Choroid plexus epithelial cell (primary cell): ENCODE results near the gene ASXL1.
A peak's percentile ranks its signal among the peaks of the same experiment; 100 is the strongest.

Experiments used
- DNase-seq: peaks from one replicate; pipeline ENCODE4 v3.0.0-alpha.2; 2010; ENCODE audit warnings: low read depth
- H3K4me3 ChIP-seq: 2 replicates; pipeline ENCODE4 v1.5.1; 2011; ENCODE audit warnings: low read depth, mild to moderate bottlenecking, control low read depth, low read length, moderate library complexity
- TF ChIP-seq, protein P1 (sequence below): conservative IDR thresholded peaks from 2 replicates; pipeline ENCODE4 v1.5.1; 2011; ENCODE audit warnings: low read depth, mild to moderate bottlenecking, control low read depth, inconsistent platforms, low read length, moderate library complexity

Gene ASXL1

DNA sequence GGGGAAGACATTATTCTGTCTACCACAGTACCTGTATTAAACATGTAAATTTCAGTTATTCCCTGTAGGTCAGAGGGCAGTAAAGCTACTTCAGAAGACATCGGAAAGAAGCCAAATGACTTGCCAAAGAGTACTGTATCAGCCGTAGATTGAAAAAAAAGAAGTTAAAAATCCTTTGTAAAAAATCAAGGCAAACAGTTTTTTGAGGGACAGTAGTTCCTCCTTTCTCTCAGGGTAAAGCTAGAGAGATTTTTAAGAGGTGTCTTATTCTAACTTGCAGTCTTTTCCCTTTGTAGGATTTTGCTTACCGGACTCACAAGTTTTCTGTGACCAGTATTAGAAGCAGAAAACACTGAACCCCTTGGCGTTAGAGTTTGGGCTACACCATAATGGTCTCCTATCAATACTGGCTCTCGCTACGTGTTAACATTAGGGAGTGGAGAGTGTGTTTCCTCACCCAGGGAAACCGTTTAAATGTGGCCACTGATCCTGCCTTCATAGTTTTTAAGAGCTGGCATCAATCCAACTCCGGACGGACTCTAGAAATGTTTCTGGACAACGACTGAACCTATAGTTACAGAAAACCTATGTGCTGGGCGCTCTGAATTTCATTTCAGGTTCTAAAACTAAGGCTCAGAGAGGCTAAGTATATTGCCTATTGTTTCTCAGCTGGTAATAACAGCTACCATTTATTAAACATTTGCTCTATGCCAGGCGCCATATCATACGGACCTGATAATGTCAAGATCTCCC, 1.3 kb upstream of the ASXL1 start:
- peak overlapping the region; percentile 90 for H3K4me3 ChIP-seq
- TF ChIP-seq, protein P1, sequence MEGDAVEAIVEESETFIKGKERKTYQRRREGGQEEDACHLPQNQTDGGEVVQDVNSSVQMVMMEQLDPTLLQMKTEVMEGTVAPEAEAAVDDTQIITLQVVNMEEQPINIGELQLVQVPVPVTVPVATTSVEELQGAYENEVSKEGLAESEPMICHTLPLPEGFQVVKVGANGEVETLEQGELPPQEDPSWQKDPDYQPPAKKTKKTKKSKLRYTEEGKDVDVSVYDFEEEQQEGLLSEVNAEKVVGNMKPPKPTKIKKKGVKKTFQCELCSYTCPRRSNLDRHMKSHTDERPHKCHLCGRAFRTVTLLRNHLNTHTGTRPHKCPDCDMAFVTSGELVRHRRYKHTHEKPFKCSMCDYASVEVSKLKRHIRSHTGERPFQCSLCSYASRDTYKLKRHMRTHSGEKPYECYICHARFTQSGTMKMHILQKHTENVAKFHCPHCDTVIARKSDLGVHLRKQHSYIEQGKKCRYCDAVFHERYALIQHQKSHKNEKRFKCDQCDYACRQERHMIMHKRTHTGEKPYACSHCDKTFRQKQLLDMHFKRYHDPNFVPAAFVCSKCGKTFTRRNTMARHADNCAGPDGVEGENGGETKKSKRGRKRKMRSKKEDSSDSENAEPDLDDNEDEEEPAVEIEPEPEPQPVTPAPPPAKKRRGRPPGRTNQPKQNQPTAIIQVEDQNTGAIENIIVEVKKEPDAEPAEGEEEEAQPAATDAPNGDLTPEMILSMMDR, result no peak
- peak; percentile 31 for DNase-seq

DNA sequence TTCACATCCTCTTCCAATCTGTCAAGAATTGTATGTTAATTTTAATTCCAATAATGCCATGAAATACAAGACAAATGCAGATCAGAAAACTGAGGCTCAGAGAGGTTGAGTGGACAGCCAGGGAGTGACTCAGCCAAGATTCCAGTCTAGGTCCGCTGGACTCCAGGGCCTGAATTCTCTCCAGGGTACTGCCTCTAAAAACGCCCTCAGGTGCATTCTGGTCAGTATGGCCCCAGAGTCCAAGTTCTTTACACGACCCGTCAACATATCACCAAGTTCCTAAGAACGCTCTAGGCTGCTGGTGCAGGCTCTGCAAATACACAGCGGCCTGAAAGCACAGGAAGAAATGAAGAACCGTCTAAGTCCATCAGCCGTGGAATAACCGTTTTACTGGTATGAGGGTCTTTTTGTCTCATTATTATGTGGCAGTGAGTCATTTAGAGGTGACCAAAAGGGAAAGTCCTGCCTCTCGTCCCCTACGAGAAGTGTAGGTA, 709 bp upstream of the ASXL1 start:
- peak; percentile 64 for DNase-seq
- H3K4me3 ChIP-seq, result peak overlapping the region; percentile 90
- TF ChIP-seq, protein P1, result no peak

DNA sequence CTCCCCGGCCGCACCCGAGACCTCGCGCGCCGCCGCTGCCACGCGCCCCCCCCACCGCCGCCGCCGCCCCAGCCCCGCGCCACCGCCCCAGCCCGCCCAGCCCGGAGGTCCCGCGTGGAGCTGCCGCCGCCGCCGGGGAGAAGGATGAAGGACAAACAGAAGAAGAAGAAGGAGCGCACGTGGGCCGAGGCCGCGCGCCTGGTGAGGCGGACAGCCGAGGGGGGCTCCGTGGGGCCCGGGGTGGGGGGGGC, 426 bp downstream of the ASXL1 start:
- TF ChIP-seq, protein P1, result no peak
- H3K4me3 ChIP-seq, result peak overlapping the region; percentile 90
- DNase-seq, result no peak

DNA sequence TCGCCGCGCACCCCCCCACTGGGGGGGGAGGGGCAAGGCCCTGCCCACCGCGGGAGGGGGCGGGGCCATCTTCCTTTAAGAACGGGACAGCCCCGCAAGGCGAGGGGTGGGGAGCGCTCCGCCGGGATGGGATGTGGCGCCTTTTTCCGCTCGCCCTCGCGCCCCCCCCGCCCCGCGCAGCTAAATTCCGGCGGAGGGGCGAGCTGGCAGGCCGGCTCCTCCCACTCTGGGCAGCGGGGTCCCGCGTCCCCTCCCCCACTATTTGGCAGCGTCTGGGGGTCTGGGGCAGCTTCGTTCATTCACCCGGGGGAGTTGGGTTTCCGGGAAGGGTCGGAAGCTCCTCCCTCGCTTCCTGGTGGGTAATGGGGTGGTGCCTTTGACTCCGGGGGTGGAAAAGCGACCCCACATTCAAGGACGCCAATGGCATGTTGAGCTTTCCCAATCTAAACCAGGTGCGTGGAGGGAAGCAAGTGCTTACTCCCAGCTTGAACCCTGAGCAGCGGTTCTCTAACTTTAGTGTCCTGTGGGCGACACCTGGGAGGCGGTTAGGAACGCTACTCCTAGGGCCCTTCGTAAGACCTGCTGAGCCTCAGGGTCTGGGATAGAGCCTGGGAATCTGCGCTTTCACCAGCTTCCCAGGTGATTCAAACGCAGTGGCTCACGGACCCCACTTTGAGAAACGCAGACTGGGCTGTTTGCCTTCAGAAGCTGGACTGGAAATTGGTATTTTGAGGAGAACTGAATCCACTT, 927 bp downstream of the ASXL1 start:
- H3K4me3 ChIP-seq, result peak overlapping the region; percentile 90
- TF ChIP-seq, protein P1, result no peak
- peak; percentile 60 for DNase-seq

DNA sequence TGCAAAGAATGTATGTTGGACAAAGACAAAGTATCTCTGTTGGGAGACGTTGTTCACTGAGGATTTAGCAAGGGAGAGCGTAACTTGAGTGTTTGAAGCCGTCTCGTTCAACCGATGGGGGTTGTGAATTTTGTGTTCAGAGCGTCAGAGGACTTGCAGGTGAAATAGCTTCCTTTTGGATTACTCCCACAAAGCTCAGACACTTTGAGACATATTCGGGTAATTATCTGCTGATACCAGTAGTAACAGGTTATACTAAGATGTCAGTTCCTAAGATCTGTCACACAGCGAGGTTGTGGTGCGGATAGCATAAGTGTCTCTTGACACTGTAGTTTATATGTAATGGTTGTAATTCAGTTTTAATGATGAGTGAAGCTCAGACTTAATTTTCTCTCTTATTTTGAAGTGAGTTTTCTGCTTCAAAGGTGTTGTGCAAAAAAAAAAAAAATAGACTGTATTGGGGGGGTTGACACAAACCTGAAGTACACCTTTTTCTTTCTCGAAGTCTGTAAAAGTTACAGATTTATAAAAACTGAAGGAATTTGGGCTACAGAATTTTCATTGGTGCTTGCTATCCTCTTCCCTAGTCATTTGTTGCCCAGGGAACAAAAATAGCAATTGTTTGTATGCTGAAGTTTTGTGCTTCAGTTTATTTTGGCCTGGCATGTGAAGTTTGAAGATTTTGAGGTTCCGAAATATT, 1.7 kb downstream of the ASXL1 start:
- peak; percentile 56 for DNase-seq
- peak overlapping the region; percentile 90 for H3K4me3 ChIP-seq
- TF ChIP-seq, protein P1, result no peak

DNA sequence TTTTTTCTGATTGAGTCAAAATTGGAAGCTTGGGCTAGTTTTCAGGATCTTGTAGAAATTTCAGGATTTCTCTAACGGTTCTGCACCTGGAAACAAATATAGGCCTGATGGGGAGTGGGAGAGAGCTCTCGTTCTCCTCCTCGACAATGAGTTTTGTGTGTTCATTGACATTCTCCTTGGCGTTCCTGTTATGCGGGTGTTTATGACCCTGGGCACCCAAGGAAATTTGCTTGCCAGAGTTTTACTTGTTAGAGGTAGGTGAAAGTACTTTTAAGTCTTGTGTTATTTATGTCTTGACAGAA, 2.2 kb downstream of the ASXL1 start:
- peak overlapping the region; percentile 90 for H3K4me3 ChIP-seq
- TF ChIP-seq, protein P1, result no peak
- DNase-seq, result no peak
